GM23248 (cell line): ENCODE data around the gene TSN.

Source experiments
- EZH2 ChIP-seq: fragments of 200-600 bp; sonication (generic); IDR thresholded peaks from 2 replicates; pipeline ENCODE4 v1.6.1; 2018; ENCODE audit warnings: antibody characterized with exemption, mild to moderate bottlenecking; ENCODE audit not compliant: insufficient read depth, poor library complexity, severe bottlenecking
- EZH2phosphoT487 ChIP-seq: fragments of 200-600 bp; sonication (generic); IDR thresholded peaks from 2 replicates; pipeline ENCODE4 v1.6.1; 2018; ENCODE audit warnings: antibody characterized with exemption, moderate library complexity, mild to moderate bottlenecking, low read depth; ENCODE audit not compliant: insufficient read depth

DNA sequence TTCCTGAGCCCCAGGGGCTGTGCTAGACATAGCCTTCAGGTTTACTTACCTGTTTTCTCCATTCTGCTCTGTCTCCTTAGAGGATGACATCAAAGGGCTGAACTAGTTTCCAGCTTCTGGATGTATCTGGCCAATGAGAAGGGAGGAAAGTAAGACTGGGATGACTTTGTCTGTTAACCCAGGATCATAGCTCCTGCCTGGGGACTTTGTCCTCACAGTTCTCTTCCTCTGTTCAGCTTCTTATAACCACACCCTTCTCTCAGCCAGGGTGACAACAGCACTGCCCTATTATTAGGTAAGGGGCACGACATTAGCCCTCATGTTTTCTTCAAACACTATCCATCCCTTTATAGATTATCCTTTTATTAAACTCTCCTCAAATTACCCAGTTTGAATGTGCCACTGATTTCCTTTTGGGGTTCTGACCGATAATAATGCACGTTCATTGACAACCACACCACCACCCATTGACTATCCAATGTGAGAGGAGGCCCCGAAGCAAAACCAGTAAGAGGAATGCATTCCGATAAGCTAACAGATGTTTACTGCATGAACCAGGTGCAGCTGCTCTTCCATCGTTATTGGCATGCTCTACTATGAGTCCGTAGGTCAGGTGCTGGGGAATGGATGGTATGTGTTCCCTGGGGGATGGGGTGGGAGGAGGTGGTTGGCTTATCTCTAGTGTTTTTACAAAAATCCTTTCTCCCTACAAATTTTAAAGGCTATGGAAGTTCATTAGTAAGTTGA, 23.5 kb downstream of the TSN start:
- TF ChIP-seq EZH2 (no peak), EZH2phosphoT487 (no peak)
